Right hindlimb (tissue), 1 donor: ENCODE data around the gene FAM156B.
"Not testable (repeated sequence)": the region's sequence is repeated elsewhere in the genome, so short reads cannot be mapped to it uniquely, and the experiment has no call there.

ENCODE experiments used
- DNase-seq: peaks from one replicate; pipeline ENCODE4 v3.0.0-alpha.2; 2018

The FAM156B gene

DNA sequence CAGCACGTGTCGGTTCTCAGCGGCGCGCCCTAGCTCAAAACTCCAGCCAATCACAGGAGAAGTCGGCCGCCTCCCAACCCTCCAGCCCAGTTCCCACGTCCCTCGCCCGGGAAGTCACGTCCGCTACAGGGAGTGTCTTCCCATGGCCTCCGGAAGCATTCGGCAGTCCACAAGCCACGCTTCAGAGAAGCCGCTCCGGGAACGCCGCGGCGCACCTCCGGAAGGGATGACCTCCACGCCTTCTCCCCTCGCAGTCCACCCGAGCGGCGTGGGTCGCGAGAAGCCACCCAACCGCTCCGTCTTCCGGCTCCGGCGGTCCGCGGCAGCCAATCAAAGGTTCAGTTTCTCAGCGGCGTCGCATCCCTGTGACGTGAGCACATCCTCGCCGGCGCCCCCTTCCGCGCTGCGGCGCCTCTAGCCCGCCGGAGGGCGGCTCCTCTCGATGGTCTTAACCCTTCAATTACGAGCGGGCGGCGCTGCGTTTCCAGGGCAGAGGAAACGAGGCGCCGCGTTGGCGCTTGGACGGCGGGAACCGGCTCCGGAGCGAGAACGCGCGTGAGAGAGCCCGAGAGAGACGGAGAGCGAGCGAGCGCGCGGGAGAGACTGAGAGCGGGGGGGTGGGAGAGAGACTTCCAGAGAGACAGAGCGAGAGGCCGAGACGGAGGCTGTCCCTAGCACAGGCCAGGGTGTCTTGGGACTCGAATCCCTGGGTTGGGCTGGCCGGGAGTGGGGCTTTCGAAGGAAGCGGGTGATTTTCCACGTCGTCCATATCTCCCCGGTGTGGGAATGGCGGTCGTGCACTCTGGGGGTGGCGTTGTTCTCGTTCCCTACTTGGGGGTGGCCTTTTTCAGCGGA is at the start of gene FAM156B:
Gene FAM156B (plus strand): TSS at position 476 of the 855 bp plus-strand sequence. CDS start 9,896 bp downstream, outside the sequence.
- not testable (repeated sequence) for DNase-seq

DNA sequence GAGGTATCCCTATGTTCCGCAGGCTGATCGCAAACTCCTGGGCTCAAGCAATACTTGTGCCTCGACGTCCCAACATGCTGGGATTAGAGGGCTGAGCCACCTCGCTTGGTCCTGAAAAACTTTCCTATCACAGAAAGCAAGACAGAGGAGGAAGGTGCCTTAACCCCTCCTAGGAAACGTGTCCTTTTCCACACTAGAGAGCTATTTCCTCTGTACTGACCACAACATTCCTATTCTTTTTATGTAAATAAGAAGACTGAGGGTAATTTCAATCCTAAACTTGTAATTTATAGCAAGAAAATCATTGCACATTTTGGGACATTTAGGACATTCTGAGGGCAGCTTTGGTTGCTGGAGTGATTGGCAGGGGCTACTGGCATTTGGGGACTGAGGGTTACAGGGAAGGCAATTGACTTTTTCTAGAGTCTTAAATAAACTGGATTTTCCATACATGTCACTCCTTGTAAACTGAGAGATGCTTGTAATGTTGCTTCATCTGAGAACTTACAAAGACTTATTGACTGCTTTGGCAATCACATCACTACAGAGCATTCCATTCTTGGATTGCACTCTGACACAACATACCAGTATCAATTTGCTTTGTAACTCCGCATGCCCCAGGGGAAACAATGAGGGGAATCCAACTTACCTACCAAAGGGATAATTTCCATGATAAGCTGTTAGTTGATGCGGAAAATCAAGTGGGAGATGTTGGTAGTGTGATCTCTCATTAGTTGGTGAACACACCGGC is 44.8 kb upstream of the FAM156B start:
- DNase-seq, result no peak

- DNase-seq, result not testable (repeated sequence)
Measured at GRCh38 chrX:52856991-52857525, 40.1 kb upstream of the FAM156B start.

DNA sequence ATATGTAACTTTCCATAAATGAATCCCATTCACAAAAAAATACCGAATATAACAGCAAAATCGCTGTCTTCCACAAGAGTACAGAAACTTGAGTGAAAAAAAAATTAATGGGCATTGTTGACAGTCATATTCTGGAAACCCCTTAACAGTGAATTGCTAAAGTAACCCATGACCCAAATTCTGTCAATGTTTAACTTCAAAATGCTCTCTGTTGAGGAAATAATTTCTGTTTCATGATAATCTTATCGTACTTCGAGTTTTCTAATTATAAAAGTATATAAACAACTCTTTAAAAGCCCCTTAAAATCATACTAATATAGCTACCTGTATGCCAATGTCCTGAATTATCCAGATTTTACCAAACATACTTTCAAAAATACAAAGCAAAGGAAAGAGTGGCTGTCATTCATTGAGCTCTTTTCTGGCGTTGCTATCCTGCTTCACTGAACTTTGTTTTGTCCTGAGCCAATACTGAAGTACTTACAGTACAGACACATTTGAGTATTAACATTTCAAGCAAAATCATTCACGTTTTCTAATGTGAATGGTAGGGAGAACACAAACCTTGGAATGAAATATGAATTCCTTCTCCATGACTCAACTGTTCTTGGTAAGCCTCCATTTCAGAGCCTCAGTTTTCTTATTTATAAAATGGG is 31.7 kb upstream of the FAM156B start:
- no peak for DNase-seq

GRCh38 chrX:52867610-52868348 is 29.4 kb upstream of the FAM156B start, which contains the start of gene XAGE3:
XAGE3 (minus strand) TSS chrX:52868083; CDS start chrX:52867133, 950 bp downstream.
- no peak for DNase-seq

- DNase-seq, result no peak
Measured at GRCh38 chrX:52870046-52870445, 27.1 kb upstream of the FAM156B start.

GRCh38 chrX:52873825-52874224 is 23.3 kb upstream of the FAM156B start:
- DNase-seq, result not testable (repeated sequence)

DNA sequence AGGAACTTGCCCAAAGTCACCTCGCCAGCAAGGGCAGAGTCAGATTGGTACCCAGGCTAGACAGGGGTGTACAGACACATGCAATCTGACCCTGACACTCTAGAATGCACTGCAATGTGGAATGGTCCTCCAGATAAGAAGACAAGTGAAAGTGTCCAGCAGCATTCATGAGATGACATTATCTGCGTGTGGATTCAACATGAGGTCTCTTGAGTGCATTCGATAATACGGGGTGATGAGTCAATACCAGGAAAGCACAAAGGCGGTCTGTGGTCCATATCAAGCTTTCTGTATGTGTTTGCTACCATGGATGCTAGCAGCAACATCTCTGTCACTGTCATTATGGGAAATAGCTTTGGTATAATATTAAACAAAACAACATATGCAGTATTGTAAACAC is 22.5 kb upstream of the FAM156B start:
- no peak for DNase-seq

DNA sequence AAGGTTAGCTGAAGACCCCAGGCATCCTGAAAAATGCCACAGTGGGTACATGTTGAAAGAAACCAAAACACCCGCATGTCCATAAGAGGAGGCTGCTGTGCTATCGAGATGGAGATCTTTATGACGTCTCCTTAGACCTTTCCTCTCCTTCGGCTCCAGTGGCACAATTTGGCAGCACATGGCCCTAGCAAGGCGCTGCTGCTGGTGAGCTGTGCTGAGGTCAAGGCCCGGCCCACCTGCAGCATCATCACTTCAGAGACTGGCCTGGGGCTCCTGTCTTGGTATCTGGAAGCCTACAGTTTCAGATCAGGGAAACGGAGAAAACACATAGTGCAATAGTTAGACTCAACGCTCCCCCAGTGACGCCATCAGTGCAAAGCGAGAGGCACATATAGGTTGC is 21.7 kb upstream of the FAM156B start:
- DNase-seq, result not testable (repeated sequence)

DNA sequence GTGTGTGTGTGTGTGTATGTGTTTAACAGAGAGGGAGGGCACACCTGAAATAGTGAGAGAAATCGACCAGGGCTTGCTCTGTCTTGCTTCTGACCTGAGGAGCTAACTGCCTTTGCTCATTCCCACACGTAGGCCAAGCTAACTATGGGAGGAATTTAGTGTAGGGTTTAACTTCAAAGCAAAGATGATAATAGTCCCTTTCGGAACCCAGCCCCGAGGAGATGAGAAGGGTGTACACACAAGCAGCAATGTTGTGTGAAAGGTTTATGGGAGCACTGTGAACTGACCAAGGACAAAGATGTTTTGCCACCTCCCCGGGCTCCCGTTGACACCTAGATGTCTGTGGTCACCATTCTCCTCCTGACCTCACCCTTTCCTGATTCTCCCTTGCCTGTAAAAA is 20.7 kb upstream of the FAM156B start:
- DNase-seq, result not testable (repeated sequence)

GRCh38 chrX:52887459-52887858 is 9.7 kb upstream of the FAM156B start:
- DNase-seq, result not testable (repeated sequence)

- DNase-seq, result not testable (repeated sequence)
Measured at GRCh38 chrX:52888090-52888489, 9.0 kb upstream of the FAM156B start.

DNA sequence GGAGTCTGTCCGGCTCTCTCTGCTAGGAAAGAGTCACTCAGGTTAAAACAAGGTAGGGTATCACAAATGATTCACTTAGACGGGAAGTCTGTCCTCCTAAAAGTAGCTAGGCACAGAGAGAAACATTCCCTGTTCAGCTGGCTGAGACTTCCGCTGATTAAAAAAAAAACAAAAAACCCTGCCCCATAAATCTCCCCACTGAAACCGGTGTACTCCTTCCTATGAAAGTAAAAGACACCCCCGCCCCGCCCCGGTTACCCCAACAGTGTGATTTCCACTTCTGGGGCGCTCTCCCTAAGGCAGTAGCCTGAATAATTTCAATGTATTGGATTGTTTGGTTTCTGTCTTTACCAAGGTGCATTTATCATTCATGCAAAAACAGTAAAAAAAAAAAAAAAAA is 692 bp upstream of the FAM156B start:
- DNase-seq, result not testable (repeated sequence)

DNA sequence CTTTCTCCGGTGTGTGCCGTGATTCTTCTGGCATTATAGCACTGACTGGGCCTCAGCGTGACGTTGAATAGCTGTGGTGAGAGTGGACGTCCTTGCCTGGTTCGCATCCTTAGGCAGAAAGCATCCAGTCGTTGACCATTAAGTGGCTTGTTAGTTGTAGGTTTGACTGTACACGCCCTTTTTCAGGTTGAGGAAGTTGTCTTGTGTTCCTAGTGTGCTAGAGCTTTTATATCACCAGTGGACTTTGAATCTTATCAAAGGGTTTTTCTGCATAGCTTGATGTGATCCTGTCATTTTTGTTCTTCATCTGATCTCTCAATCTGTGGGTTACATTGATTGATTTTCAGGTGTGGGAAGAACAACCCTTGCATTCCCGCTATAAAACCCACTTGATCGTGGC is 8.4 kb downstream of the FAM156B start:
- not testable (repeated sequence) for DNase-seq

DNA sequence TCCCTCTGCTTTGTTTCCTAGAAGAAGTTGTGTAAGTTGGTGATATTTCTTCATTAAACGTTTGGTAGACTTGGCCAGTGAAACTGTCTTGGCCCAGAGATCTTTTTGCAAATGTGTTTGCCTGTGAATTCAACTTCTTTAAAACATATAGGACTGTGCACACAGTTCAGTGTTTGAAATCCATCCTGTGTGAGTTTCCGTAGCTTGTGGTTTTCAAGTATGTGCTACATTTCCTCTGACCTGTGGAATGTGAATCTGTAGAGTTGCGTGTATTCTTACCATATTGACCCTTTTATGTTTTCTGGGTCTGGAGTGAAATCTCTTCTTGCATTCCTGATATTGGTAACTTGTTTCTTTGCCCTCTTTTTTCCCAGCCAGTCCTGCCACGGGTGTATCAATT is 8.9 kb downstream of the FAM156B start:
- DNase-seq, result not testable (repeated sequence)

GRCh38 chrX:52907137-52907536 is 10.0 kb downstream of the FAM156B start:
- DNase-seq, result not testable (repeated sequence)

- DNase-seq, result not testable (repeated sequence)
Measured at GRCh38 chrX:52907900-52908299, 10.8 kb downstream of the FAM156B start.

GRCh38 chrX:52909313-52909969 is 12.3 kb downstream of the FAM156B start:
- not testable (repeated sequence) for DNase-seq

GRCh38 chrX:52913681-52914080 is 16.6 kb downstream of the FAM156B start:
- DNase-seq, result not testable (repeated sequence)

DNA sequence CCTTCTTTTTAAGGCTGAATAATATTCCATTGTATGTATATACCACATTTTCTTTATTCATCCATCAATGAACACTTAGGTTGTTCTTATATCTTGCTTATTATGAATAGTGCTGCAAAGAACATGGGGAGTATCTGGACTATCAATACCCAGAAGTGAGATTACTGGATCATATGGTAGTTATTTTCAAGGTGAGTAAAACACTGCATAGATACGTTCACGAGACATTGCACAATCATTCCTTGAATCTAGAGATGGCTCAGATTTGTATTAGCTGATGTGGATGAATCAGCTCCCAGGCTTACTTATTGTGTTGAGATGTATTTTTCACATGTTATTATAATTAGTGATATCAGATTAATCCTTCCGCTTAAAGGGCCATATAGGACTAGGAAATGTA is 17.6 kb downstream of the FAM156B start:
- not testable (repeated sequence) for DNase-seq

- peak; percentile 55 for DNase-seq
Measured at GRCh38 chrX:52923781-52924241, 26.7 kb downstream of the FAM156B start.
